HCT116 (cell line): ENCODE measurements around the gene MARCHF3. TPM values are rescaled to one million over a fixed set of nuclear protein-coding genes. Genes with fewer than 3 reads are reported as not detected.

Experiments used
- ATAC-seq: fragments of 200-7000 bp; cut with Tn5 transposase; 2 replicates; pipeline ENCODE4 v1.9.1; 2020; ENCODE audit warnings: mild to moderate bottlenecking, moderate library complexity
- BruUV-seq: library from RNA; stranded (reverse); fragments of 400-500 nt; replicated peaks from 2 replicates; lab custom pipeline; 2021; lab: Mats Ljungman, UMichigan
- CTCF ChIA-PET: fragments of 300-600 bp; sonication (Branson Sonifier 250); formaldehyde crosslinking; loops from one replicate; lab custom pipeline; 2021; ENCODE audit warnings: antibody characterized with exemption; lab: Charles Lee
- POLR2A ChIA-PET: fragments of 300-600, 350-600 bp; sonication (Branson Sonifier 250); formaldehyde crosslinking; loops from one replicate; lab custom pipeline; 2021; ENCODE audit warnings: antibody characterized with exemption; lab: Charles Lee
- RAD21 ChIA-PET, 2 experiments: fragments of 300-600 bp; sonication (Branson Sonifier 250); formaldehyde crosslinking; loops; one replicate each; lab custom pipeline; 2023; ENCODE audit warnings: low total read pairs in 2 of 2; ENCODE audit not compliant: uncharacterized antibody in 2 of 2, unreplicated experiment in 2 of 2, low non-redundant PET in 1 of 2; lab: Charles Lee
- DNase-seq: peaks from one replicate; pipeline ENCODE4 v3.0.0-alpha.2; 2010; ENCODE audit warnings: low read depth, low spot score
- H2AFZ ChIP-seq: fragments of 200-600 bp; shearing (Covaris generic), sonication (generic); 2 replicates; pipeline ENCODE4 v1.6.1; 2017; ENCODE audit warnings: low read depth, mixed run types, mixed read lengths, antibody characterized with exemption, low read length; ENCODE audit not compliant: poor library complexity, severe bottlenecking
- H3K27ac ChIP-seq: 2 replicates; pipeline ENCODE4 v1.5.1; 2012; ENCODE audit warnings: low read depth, low read length
- H3K27me3 ChIP-seq: fragments of 200-600 bp; sonication (generic); 2 replicates; pipeline ENCODE4 v1.6.1; 2016; ENCODE audit warnings: mixed run types, low read length, mixed read lengths; ENCODE audit not compliant: insufficient read depth
- H3K36me3 ChIP-seq, 2 experiments: fragments of 200-500 bp in 1 of 2; fragments of 200-600 bp in 1 of 2; sonication (Bioruptor generic) in 1 of 2; sonication (generic) in 1 of 2; 2 replicates each; pipeline versions ENCODE4 v1.5.1 to v1.6.1; 2014 to 2016; ENCODE audit warnings: low read length in 2 of 2, inconsistent platforms in 1 of 2, mixed read lengths in 1 of 2, mixed run types in 1 of 2; ENCODE audit not compliant: insufficient read depth in 2 of 2, control insufficient read depth in 1 of 2
- H3K4me1 ChIP-seq, 2 experiments: fragments of 200-600 bp in 1 of 2; sonication (generic) in 1 of 2; 2 replicates each; pipeline versions ENCODE4 v1.5.1 to v1.6.1; 2012 to 2017; ENCODE audit warnings: low read length in 2 of 2, inconsistent platforms in 1 of 2, mild to moderate bottlenecking in 1 of 2, mixed read lengths in 1 of 2, mixed run types in 1 of 2, moderate library complexity in 1 of 2; ENCODE audit not compliant: insufficient read depth in 2 of 2, control insufficient read depth in 1 of 2
- H3K4me2 ChIP-seq: fragments of 200-600 bp; sonication (generic); 2 replicates; pipeline ENCODE4 v1.6.1; 2017; ENCODE audit warnings: mixed run types, low read length, mixed read lengths
- H3K4me3 ChIP-seq, 2 experiments: fragments of 200-600 bp in 1 of 2; sonication (generic) in 1 of 2; replicated peaks in 1 of 2; 2 replicates each; pipeline ENCODE4 v1.5.1; 2011 to 2016; ENCODE audit warnings: low read length in 2 of 2, control low read depth in 1 of 2, low read depth in 1 of 2, mild to moderate bottlenecking in 1 of 2, mixed read lengths in 1 of 2, mixed run types in 1 of 2
- H3K79me2 ChIP-seq: fragments of 200-600 bp; sonication (generic); 2 replicates; pipeline ENCODE4 v1.6.1; 2017; ENCODE audit warnings: mild to moderate bottlenecking, mixed run types, low read length, moderate library complexity, mixed read lengths; ENCODE audit not compliant: insufficient read depth
- H3K9ac ChIP-seq: fragments of 200-600 bp; sonication (generic); 2 replicates; pipeline ENCODE4 v1.6.1; 2016; ENCODE audit warnings: low read length, mixed read lengths
- H3K9me2 ChIP-seq: fragments of 200-600 bp; sonication (generic), shearing (Covaris generic); 2 replicates; pipeline ENCODE4 v1.6.1; 2017; ENCODE audit warnings: mixed run types, mild to moderate bottlenecking, moderate library complexity; ENCODE audit not compliant: insufficient read depth
- H3K9me3 ChIP-seq, 2 experiments: fragments of 200-500 bp in 1 of 2; fragments of 200-600 bp in 1 of 2; sonication (Bioruptor generic) in 1 of 2; sonication (generic) in 1 of 2; 2 replicates each; pipeline ENCODE4 v1.6.1; 2014 to 2017; ENCODE audit warnings: low read length in 2 of 2, mixed read lengths in 2 of 2, inconsistent platforms in 1 of 2, low read depth in 1 of 2, mild to moderate bottlenecking in 1 of 2, mixed run types in 1 of 2, moderate library complexity in 1 of 2; ENCODE audit not compliant: control insufficient read depth in 1 of 2, insufficient read depth in 1 of 2
- H4K20me1 ChIP-seq: fragments of 200-600 bp; sonication (generic), shearing (Covaris generic); 2 replicates; pipeline ENCODE4 v1.6.1; 2017; ENCODE audit warnings: mixed run types, mild to moderate bottlenecking, moderate library complexity; ENCODE audit not compliant: insufficient read depth
- CBX3 ChIP-seq: IDR thresholded peaks from 2 replicates; pipeline ENCODE4 v1.6.1; 2012; ENCODE audit warnings: low read depth
- CEBPB ChIP-seq: IDR thresholded peaks from 2 replicates; pipeline ENCODE4 v1.6.1; 2012; ENCODE audit warnings: low read depth
- EGR1 ChIP-seq: IDR thresholded peaks from 2 replicates; pipeline ENCODE4 v1.6.1; 2012; ENCODE audit warnings: low read depth
- ELF1 ChIP-seq: IDR thresholded peaks from 2 replicates; pipeline ENCODE4 v1.6.1; 2012; ENCODE audit warnings: low read depth, borderline replicate concordance
- EZH2 ChIP-seq: fragments of 200-600 bp; sonication (generic); IDR thresholded peaks from 2 replicates; pipeline ENCODE4 v1.6.1; 2017; ENCODE audit warnings: antibody characterized with exemption, mixed run types
- JUND ChIP-seq: IDR thresholded peaks from 2 replicates; pipeline ENCODE4 v1.6.1; 2012
- MAX ChIP-seq: IDR thresholded peaks from 2 replicates; pipeline ENCODE4 v1.6.1; 2012
- POLR2AphosphoS5 ChIP-seq: IDR thresholded peaks from 2 replicates; pipeline ENCODE4 v1.6.1; 2011; ENCODE audit warnings: mild to moderate bottlenecking, low read depth, low read length, moderate library complexity
- REST ChIP-seq: IDR thresholded peaks from 2 replicates; pipeline ENCODE4 v1.6.1; 2012; ENCODE audit warnings: low read depth
- SP1 ChIP-seq: IDR thresholded peaks from 2 replicates; pipeline ENCODE4 v1.6.1; 2012; ENCODE audit warnings: low read depth
- TCF7L2 ChIP-seq: IDR thresholded peaks from 2 replicates; pipeline ENCODE4 v1.7.0; 2011; ENCODE audit warnings: borderline replicate concordance, inconsistent platforms; ENCODE audit not compliant: insufficient read depth, insufficient read length; ENCODE audit errors: extremely low read depth
- ZBTB33 ChIP-seq: IDR thresholded peaks from 2 replicates; pipeline ENCODE4 v1.6.1; 2011; ENCODE audit warnings: mild to moderate bottlenecking, low read length, moderate library complexity; ENCODE audit not compliant: insufficient replicate concordance; ENCODE audit errors: extremely low read depth
- ZFX ChIP-seq: fragments of 450-650 bp; IDR thresholded peaks from 2 replicates; pipeline ENCODE4 v1.6.1; 2017
- ZNF274 ChIP-seq: fragments of 200-500 bp; sonication (Bioruptor generic); IDR thresholded peaks from 2 replicates; pipeline ENCODE4 v1.6.1; 2014; ENCODE audit warnings: mild to moderate bottlenecking, low read depth, low read length, inconsistent platforms
- intact Hi-C: fragments of 100-400 bp; cut with micrococcal nuclease; formaldehyde crosslinking; loops from 2 replicates; pipeline ENCODE4 v1.10.0; 2022
- total RNA-seq: library from RNA; stranded (reverse); gene quantifications from one replicate; pipeline ENCODE4 v1.2.1, GENCODE V29; 2021; ENCODE audit not compliant: unreplicated experiment
- TF ChIP-seq, protein P1 (sequence below), 3 experiments: fragments of 200-600 bp in 1 of 3; sonication (generic) in 1 of 3; IDR thresholded peaks in 2 of 3; conservative IDR thresholded peaks in 1 of 3; 2 replicates each; pipeline ENCODE4 v1.5.1; 2012 to 2017; ENCODE audit warnings: low read depth in 2 of 3, low read length in 2 of 3, antibody characterized with exemption in 1 of 3, borderline replicate concordance in 1 of 3, control low read depth in 1 of 3, mild to moderate bottlenecking in 1 of 3, mixed read lengths in 1 of 3, mixed run types in 1 of 3, moderate library complexity in 1 of 3; ENCODE audit not compliant: insufficient read depth in 1 of 3
- TF ChIP-seq, protein P2 (sequence below): IDR thresholded peaks from 2 replicates; pipeline ENCODE4 v1.6.1; 2012

The MARCHF3 gene
- total RNA-seq, 1 experiment from 2014 or later: 2.3 TPM

GRCh38 chr5:126998895-126999570 is 31.3 kb downstream of the MARCHF3 start:
- DNase-seq (no peak), ATAC-seq (no peak)
- H2AFZ ChIP-seq: no peak overlapping the region
- no peaks in the 10 kb centered on the region for H4K20me1 ChIP-seq
- TF ChIP-seq CBX3 (no peak), EZH2 (no peak), CEBPB (no peak), ZBTB33 (no peak), ZFX (no peak), REST (no peak), ELF1 (no peak), EGR1 (no peak), ZNF274 (no peak), POLR2AphosphoS5 (no peak), JUND (no peak), MAX (no peak), SP1 (no peak), TCF7L2 (no peak)
- TF ChIP-seq, protein P1, sequence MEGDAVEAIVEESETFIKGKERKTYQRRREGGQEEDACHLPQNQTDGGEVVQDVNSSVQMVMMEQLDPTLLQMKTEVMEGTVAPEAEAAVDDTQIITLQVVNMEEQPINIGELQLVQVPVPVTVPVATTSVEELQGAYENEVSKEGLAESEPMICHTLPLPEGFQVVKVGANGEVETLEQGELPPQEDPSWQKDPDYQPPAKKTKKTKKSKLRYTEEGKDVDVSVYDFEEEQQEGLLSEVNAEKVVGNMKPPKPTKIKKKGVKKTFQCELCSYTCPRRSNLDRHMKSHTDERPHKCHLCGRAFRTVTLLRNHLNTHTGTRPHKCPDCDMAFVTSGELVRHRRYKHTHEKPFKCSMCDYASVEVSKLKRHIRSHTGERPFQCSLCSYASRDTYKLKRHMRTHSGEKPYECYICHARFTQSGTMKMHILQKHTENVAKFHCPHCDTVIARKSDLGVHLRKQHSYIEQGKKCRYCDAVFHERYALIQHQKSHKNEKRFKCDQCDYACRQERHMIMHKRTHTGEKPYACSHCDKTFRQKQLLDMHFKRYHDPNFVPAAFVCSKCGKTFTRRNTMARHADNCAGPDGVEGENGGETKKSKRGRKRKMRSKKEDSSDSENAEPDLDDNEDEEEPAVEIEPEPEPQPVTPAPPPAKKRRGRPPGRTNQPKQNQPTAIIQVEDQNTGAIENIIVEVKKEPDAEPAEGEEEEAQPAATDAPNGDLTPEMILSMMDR (IDR thresholded peaks at IDR 0.05 in 2 of 3, conservative IDR thresholded peaks at IDR 0.05 in 1 of 3; ENCODE audit: borderline replicate concordance in 1 of 3, insufficient read depth in 1 of 3, low read depth in 2 of 3, low read length in 2 of 3): no peak
- TF ChIP-seq, protein P2, sequence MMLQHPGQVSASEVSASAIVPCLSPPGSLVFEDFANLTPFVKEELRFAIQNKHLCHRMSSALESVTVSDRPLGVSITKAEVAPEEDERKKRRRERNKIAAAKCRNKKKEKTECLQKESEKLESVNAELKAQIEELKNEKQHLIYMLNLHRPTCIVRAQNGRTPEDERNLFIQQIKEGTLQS: no peak
- H3K4me1 ChIP-seq: no peaks in the 10 kb centered on the region
- BruUV-seq: no TSS peak
- intact Hi-C loops: no loop called here
- RAD21 ChIA-PET: no interaction called here
- H3K9me2 ChIP-seq: no peaks in the 10 kb centered on the region
- H3K4me3 ChIP-seq: no peak overlapping the region
- no peaks in the 10 kb centered on the region for H3K79me2 ChIP-seq
- H3K36me3 ChIP-seq: no peaks in the 10 kb centered on the region
- no peaks in the 10 kb centered on the region for H3K27me3 ChIP-seq
- H3K9me3 ChIP-seq: no peaks in the 10 kb centered on the region
- no peak overlapping the region for H3K4me2 ChIP-seq
- no peak overlapping the region for H3K9ac ChIP-seq
- CTCF ChIA-PET: no interaction called here
- no peak overlapping the region for H3K27ac ChIP-seq
- POLR2A ChIA-PET: no interaction called here
